HEK293 (cell line): ENCODE data around the gene PRPH.

Experiments used
- GLI4 ChIP-seq: fragments of 450-650 bp; formaldehyde crosslinking; IDR thresholded peaks from 2 replicates; pipeline ENCODE4 v1.5.1; 2016; ENCODE audit warnings: missing biosample characterization, missing genetic modification characterization
- REPIN1 ChIP-seq: fragments of 450-650 bp; formaldehyde crosslinking; IDR thresholded peaks from 2 replicates; pipeline ENCODE4 v1.5.1; 2017; ENCODE audit warnings: missing biosample characterization, missing genetic modification characterization, low read depth
- SETDB1 ChIP-seq: IDR thresholded peaks from one replicate; pipeline ENCODE4 v1.6.1; 2017; ENCODE audit warnings: mild to moderate bottlenecking, low read length, moderate library complexity, mixed read lengths; ENCODE audit not compliant: insufficient read length
- YY1 ChIP-seq: fragments of 450-650 bp; formaldehyde crosslinking; IDR thresholded peaks from 2 replicates; pipeline ENCODE4 v1.5.1; 2018; ENCODE audit warnings: missing biosample characterization, missing genetic modification characterization
- ZNF266 ChIP-seq: fragments of 450-650 bp; formaldehyde crosslinking; IDR thresholded peaks from 2 replicates; pipeline ENCODE4 v1.5.1; 2016; ENCODE audit warnings: missing biosample characterization, missing genetic modification characterization, low read depth
- ZNF416 ChIP-seq: fragments of 450-650 bp; formaldehyde crosslinking; IDR thresholded peaks from 2 replicates; pipeline ENCODE4 v1.5.1; 2016; ENCODE audit warnings: missing biosample characterization, missing genetic modification characterization
- ZNF433 ChIP-seq: fragments of 450-650 bp; formaldehyde crosslinking; IDR thresholded peaks from 2 replicates; pipeline ENCODE4 v1.5.1; 2016; ENCODE audit warnings: missing biosample characterization, missing genetic modification characterization, low read depth
- TF ChIP-seq, protein P1 (sequence below): fragments of 450-650 bp; formaldehyde crosslinking; IDR thresholded peaks from 2 replicates; pipeline ENCODE4 v1.5.1; 2016; ENCODE audit warnings: missing biosample characterization, missing genetic modification characterization

DNA sequence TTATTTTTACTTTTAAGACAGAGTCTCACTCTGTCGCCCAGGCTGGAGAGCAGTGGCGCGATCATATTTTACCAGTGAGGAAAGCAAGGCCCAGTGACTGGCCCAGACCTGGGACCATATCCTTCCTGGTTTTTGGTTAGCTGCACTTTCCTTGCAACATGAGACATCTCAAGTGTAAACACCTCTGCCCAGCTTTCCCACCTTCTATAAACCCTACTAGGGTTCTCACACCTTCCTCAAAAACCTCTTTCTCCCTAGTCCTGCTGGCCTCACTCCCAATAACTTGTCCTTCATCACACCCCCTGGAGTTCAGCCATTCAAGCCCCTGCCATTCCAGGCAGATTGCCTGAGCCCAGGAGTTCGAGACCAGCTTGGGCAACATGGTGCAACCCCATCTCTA is 10.3 kb upstream of the PRPH start:
- TF ChIP-seq ZNF416 (tag by site-specific recombination) (no peak), SETDB1 (no peak), REPIN1 (tag by site-specific recombination) (no peak), ZNF433 (tag by site-specific recombination) (no peak), ZNF266 (tag by site-specific recombination) (no peak), YY1 (tag by site-specific recombination) (no peak), GLI4 (no peak)
- TF ChIP-seq, protein P1, sequence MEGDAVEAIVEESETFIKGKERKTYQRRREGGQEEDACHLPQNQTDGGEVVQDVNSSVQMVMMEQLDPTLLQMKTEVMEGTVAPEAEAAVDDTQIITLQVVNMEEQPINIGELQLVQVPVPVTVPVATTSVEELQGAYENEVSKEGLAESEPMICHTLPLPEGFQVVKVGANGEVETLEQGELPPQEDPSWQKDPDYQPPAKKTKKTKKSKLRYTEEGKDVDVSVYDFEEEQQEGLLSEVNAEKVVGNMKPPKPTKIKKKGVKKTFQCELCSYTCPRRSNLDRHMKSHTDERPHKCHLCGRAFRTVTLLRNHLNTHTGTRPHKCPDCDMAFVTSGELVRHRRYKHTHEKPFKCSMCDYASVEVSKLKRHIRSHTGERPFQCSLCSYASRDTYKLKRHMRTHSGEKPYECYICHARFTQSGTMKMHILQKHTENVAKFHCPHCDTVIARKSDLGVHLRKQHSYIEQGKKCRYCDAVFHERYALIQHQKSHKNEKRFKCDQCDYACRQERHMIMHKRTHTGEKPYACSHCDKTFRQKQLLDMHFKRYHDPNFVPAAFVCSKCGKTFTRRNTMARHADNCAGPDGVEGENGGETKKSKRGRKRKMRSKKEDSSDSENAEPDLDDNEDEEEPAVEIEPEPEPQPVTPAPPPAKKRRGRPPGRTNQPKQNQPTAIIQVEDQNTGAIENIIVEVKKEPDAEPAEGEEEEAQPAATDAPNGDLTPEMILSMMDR (tag by site-specific recombination), result no peak
